ENCODE measurements around the gene ADGRD1.

ADGRD1 gene

DNA sequence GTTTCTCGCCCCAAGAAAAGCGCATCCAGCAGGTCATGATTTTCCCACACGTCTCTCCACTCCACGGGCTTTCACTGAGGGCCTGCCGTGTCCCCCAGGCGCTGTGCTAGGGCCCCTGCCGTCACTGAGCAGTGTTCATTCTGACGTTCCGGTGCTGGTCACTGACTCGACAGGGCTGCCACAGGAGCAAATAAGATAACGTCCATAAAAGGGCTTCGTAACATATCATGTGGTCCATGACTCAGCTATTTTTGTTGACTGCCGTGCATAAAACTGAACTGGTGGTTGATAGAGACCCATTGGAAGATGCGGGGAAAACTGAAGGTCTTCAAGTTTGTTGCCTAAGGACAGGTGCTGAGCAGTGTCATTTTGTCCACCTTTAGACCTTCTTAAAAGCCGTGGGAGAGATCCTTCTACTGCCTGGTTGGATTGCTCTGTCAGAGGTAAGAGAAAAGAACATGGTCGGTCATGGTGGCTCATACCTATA is 46.3 kb downstream of the ADGRD1 start:
- no peak for DNase-seq
- intact Hi-C loops (cut with DNase I), result no loop called here

DNA sequence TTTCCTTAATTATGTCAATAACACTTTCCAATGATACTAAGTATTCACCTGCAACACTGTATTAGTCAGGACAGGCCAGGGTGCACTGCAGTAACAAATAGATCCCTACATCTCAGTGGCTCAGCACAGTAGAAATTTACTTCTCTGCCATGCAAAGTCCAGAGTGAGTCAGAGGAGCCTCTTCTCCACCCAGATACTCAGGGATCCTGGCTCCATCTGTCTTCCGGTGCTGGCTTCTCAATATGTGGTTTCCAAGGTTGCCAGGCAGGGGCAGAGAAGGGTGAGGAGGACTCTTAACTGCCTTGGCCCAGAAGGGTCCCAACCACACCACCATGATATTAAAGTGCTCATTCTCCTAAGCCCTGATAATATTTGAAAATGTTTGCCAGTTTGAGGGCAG is 47.8 kb downstream of the ADGRD1 start:
- intact Hi-C loops (cut with DNase I), result no loop called here

DNA sequence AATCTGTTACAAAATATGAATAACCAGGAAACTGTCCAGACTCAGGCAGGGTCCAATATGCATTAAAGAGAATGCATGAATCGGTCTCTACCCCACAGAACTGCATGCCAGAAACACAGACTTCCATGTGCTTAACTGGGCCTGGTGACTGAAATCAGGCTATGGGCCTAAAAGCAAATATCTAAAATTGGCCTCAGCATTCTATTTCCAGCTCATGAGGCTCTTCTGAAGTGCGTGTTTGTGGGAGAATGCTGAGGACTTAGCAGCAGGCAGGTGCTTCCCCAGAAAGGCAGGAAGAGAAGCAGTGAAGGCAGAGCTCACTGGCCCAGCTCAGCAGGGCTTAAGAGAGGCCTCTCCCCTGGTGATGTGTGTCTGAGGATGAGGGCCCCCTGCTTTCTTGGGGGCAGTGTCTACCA is 48.5 kb downstream of the ADGRD1 start:
- peak in 1 of 42 donors; percentile 4 for DNase-seq
- intact Hi-C loops (cut with DNase I), result no loop called here

More for the DNA sequence above, 47.8 kb downstream of the ADGRD1 start:
- DNase-seq, result no peak

DNA sequence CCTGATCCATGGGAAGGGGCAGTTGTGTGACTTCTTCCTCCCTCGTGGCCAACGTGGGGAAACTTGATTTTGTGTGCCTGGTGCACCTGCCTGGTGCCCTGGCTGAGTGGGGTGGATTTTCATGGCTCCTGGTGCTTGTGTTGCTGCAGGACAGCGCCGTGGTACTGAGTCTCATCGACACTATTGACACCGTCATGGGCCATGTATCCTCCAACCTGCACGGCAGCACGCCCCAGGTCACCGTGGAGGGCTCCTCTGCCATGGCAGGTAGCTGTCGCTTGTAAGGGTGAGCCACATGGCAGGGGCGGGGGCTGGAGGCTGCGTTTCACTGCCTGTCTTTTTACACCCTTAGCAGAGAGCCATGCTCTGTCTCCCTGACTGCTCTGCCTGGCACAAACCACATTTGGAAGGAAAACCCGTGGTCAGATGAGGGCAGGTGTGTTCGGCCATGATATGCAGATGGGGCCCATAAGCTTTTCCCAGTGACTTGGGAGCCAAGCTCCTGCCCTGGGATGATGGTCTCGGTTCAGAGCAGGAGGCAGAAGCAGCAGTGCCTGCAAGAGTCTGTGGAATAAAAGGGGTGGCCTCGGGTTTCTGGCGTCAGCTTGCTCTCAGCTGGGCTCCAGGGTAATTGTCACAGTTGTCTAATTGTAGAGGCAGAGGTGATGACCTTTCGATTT is 49.5 kb downstream of the ADGRD1 start:
- intact Hi-C loops (cut with DNase I), result no loop called here
- DNase-seq, result peak in 1 of 42 donors; percentile 22

DNA sequence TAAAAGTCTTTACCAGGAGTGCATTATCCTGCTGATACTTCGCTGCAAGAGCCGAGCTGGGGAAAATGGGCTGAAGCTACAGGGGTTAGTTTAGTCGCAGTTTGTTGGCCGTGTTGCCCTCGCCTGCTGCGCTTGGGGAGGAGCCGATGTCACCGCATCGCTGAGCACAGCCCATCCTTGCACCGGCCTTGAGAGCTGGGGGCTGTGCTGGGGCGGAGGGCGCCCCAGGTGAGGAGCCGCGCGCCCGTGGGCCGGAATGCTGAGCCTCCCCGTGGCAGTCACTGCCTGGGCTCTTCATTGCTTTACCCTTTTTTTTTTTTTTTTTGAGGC is 50.0 kb downstream of the ADGRD1 start:
- DNase-seq, result no peak
- intact Hi-C loops (cut with DNase I), result no loop called here

DNA sequence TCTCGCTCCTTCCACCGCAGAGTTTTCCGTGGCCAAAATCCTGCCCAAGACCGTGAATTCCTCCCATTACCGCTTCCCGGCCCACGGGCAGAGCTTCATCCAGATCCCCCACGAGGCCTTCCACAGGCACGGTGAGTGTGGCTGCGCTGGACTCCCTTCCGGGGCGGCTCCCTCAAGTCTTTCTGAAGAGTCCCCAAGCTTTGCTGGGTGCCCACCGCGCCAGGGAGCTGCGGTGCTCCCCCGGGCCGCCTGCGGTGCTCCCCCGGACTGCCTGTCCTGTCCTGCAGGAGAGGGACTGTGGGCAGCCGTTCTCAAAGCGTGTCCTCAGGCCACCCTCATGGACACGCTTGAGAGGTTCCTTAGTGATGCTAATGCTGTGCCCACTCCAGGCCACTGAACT is 50.5 kb downstream of the ADGRD1 start:
- intact Hi-C loops (cut with DNase I), result no loop called here
- DNase-seq, result no peak

DNA sequence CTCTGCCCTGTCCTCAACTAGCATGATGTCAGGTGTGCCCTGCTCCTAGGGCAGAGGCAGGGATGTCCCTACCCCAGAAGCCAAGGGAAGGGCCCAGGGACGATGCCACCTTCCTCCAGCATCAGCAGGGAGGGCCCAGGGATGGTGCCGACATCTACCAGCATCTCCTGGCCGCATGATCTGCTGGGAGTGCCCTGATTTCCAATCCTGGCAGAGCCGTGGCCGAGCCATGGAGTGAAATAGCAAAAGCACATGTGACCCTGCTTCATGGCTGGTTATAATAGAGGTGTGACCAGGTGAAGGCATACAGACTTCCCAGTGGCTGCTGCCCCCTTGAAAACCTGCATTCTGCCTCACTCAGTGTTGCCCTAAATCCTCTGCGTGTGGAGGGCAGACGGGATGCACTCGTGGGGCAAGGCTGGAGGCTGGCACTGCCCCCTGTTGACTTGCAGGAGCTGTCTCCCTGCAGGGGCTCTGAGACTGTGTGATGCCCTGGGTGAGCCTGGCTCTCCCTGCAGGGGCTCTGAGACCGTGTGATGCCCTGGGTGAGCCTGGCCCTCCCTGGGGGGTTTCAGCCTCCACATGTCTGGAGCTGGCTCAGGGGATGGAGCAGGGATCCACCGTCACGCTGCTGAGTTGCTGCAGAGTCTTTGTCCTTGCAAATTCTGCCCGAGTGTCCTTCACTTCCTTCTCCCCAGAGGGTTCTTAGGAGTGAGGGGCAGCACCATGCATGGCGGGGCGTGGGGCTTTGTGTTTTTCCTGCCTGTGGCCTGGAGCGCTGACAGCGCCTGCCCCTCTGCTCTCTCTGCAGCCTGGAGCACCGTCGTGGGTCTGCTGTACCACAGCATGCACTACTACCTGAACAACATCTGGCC is 51.7 kb downstream of the ADGRD1 start:
- intact Hi-C loops (cut with DNase I), result no loop called here
- DNase-seq, result no peak

DNA sequence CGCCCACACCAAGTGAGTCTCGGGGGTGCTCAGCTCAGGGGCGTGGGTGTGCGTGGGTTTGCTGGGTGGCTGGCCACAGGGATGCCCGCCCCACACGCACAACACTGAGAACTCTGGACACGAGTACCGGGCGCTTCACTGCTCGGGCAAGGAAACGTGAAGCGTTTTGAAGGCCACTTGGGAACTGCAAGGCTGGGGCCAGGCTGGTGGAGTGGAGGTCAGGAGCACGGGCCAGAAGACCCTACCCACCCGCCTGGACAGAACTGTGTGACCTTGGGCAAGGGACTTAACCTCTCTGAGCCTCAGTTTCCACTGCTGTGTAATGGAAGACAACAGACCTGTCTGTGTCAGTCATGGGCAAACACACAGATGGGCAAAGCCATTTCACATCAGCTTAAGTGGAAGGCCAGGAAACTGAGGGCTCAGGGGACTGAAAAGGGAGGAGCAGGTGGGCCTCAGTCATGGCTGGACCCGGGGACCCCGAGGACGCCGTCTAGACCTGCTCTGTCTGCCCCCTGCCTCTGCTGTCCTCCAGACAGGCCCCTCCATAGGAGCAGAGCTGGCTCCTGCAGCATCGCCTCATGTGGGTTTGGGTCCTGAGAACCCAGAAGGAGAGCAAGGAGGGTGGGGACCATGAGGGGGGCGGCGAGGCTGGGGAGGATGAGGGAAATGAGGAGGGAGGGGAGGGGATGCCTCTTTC is 52.5 kb downstream of the ADGRD1 start:
- no peak for DNase-seq
- intact Hi-C loops (cut with DNase I), result no loop called here

DNA sequence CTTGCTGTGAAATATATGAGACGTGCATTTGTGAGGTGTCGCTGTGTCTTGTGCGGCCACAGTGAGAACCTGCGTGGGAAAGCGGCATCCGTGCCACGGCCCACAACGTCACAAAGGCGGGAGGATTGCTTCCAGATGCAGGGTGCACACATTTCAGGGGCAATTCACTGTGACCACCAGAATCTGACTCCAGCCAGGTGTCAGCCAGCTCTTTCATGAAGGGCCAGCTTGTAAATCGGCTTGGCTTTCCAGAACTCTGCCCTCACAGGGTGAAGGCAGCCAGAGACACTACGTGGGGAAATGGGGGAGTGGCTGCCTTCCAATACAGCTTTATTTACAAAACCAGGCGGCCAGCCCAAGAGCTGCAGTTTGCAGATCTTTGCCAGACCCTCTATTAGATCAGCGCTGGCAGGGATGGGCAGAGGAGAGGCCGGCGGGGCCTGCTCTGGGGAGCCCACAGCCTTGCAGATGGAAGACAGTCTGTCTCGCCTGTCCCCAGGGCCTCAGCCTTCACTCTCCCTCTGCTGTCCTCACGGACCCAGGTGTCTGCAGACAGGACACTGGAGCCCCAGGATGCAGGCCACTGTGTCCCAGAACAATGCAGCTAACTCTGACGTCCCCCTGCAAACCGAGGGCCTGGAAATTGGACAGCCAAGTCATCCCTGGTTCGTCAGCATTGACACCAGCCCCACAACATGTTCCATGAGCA is 53.5 kb downstream of the ADGRD1 start:
- intact Hi-C loops (cut with DNase I), result no loop called here
- peak in 32 of 42 donors; percentile 11 to 69 (median 38) for DNase-seq

DNA sequence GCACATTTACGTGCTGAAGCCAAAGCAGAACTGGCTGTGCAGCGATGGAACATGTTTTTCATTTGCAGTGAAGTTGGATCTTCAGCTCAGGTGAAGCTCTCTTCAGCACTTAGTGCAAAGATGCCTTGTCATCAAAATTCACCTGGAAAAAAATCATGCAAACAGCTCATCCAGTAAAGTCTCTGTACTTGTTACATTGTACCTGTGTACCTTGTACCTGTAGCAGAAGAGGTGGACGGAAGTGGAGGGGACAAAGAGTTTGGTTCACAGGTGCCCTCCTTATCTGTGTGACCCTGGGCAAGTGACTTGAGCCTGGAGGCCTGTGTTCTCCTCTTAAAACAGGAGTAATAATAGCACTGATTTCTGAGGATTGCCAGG is 54.0 kb downstream of the ADGRD1 start:
- DNase-seq, result no peak
- intact Hi-C loops (cut with DNase I), result no loop called here

DNA sequence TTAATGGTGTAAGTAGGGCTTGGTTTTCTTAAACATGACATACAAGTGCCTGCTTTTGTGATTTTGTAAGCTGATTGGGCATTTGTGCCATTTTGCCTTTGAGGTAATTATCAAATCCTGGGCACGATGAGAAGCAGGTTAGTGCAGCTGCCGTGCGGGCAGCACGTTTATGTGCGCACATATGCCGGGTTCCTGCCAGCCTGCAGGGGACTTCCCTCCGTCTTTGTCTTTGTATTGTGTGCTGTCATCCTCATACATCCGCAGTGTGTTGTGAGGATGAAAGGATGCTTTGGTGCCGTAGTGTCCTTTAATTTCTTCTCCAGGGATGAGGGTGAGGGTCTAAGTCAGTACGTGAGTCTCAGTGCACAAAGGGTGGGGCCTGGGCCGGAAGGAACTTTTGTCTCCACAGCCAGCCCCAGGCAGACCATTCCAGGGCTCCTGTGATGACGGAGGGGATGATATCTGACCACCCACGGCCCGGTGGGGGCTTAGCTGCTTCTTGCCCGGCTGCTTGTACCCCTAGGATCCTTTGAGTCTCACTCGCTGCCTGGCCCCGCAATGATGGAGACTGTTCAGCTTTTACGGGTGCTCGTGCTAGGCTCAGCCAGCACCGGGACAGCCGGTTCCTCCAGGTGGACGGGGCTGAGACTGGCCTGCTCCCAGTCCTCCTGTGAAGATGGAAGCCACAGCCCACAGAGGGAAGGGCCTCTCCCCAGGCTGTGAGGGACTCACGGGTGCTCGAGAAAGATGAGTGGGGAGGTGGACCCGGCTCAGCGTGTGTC is 54.6 kb downstream of the ADGRD1 start:
- DNase-seq, result no peak
- intact Hi-C loops (cut with DNase I), result no loop called here

DNA sequence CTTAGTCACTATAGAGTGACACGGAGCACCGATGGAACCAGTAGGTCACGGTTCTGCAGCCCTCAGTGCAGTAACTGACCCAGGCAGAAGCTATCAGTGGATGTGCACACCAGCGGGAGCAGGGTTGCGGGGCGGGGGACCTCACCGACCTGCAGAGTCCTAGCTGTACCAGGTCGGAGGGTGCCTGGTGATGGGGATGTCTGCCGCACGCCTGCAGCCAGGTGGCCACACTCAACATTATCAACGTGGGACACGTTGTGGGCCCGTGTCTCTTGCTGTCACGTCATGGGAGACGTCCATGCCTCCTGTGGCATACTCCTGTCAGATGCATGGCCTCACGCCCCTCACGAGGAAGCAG is 55.2 kb downstream of the ADGRD1 start:
- no peak for DNase-seq
- intact Hi-C loops (cut with DNase I), result no loop called here

DNA sequence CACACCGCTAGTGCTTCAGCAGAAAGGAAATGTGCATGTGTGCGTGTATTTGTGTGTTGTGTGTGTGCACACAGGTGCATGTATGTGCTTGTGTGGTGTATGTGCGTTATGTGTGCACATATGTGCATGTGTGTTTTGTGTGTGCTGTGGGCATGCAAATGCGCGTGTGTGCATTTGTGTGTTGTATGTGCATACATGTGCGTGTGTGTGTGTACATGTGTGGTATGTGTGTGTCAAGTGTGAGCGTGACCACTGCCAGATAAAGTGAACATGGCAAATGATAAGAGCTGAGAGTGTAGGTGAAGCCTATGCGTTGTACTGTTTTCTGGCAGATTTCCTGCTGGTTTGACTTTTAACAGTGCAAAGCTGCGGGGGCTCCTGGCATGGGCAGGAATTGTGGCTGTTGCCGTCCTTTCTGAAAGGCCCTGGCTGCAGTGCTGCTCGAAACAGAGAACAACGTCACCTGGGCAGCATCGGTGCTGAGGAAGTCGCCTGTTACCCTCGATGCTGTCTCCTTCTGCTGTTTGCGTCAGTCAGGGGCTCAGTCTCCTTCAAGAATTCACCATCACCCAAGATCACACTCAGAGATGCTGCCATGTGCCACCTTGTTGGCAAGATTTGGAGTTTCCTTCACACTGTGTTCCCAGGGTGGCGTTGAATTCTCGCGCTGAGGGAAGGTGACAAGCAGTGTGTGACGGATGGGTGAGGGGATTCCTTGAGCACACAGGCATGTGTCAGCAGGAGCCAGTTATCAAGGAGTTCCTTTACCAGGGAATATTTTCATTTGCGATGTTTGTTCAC is 56.1 kb downstream of the ADGRD1 start:
- no peak for DNase-seq
- intact Hi-C loops (cut with DNase I), result no loop called here

DNA sequence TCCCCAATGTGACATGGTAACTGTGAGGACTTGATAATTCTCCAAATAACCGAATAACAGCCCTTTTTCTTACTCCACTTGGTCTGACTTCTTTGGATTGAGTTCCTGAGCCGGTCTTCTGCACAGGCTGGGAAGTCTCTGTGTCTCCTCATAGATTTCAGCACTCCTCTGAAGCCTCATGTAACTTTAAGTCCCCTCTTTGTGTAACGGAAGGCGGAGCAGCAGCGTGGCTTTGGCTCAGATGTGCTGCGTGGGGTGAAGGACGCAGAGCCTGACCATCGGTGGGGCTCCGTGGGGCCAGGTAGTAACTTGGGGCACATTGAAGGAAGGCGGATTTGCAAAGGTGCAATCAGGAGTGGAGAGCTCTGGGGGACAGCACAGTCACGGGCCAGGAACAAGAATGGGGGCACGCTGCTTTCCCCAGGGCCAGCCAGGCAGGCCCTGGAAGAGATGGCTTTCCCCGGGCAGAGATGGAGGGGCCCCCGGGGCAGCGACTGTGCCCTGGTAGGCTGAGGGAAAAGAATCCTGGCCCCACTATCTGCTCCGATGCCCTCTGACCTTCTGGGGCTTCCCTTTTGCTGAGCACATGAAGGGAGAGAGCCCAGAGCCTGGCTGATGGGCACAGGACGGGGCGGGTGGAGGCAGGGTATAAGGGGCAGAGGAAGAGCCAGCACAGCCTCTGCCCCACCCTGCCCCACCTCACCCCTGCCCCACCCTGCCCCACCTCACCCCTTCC is 56.9 kb downstream of the ADGRD1 start:
- intact Hi-C loops (cut with DNase I), result no loop called here
- DNase-seq, result no peak

DNA sequence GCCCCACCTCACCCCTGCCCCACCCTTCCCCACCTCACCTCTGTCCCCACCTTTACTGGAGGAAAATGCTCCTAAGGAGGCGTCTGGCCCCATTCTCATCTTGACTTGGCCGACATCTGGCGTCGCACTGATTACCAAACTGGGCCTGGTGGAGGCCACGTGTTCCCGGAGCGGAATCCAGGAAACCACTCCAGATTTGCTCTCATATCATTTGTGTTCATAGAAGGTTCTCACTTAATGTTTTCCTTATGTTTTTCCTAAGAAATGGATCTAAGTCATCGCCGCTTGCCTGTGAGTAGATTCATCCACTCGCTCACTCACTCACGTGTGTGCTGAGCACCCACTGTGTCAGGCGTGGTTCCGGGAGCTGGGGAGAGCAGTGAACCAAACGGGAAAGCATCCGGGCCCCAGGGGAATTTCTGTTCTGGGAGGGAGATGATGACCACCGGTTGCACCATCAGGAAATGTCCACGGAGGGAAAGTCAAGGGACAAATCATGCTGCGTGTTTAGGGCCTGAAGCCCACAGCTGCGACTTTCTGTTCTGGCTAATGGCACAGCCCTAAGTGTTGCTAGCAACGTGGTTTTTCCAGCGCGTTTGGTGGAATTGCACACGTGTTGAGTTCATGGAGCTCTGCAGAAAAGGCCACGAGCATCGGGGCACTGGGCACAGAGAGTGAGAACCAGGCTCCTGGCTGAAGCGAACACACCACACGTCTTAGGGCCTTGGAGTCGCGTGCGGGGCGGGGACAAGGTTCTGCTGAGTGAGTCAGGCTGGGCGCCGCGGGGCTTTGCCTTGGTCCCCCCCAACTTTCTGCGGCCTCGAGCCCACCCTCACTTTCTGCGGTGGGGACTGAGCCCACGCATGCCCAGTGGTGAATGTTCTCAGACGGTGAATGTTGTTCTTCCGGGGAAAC is 57.7 kb downstream of the ADGRD1 start:
- no peak for DNase-seq
- intact Hi-C loops (cut with DNase I), result no loop called here
